Brain microvascular endothelial cell (primary cell): ENCODE measurements around the gene ASB10.

Experiments used
- DNase-seq: peaks from one replicate; pipeline ENCODE4 v3.0.0-alpha.2; 2020
- H3K27ac ChIP-seq: fragments of 250-450 bp; sonication (Bioruptor Pico); 2 replicates; pipeline ENCODE4 v1.5.1; 2020; ENCODE audit warnings: mild to moderate bottlenecking, moderate library complexity
- H3K27me3 ChIP-seq: fragments of 250-450 bp; sonication (Bioruptor Pico); replicated peaks from 2 replicates; pipeline ENCODE4 v1.5.1; 2020; ENCODE audit warnings: mild to moderate bottlenecking
- H3K36me3 ChIP-seq: fragments of 250-450 bp; sonication (Bioruptor Pico); replicated peaks from 2 replicates; pipeline ENCODE4 v1.5.1; 2020; ENCODE audit warnings: mild to moderate bottlenecking
- H3K4me3 ChIP-seq: 2 replicates; pipeline ENCODE4 v1.5.1; 2011; ENCODE audit warnings: low read depth, mild to moderate bottlenecking, control low read depth, low read length, moderate library complexity
- CTCF ChIP-seq: IDR thresholded peaks from 2 replicates; pipeline ENCODE4 v1.5.1; 2011; ENCODE audit warnings: low read depth, mild to moderate bottlenecking, moderate library complexity, low read length, control low read depth, inconsistent platforms; ENCODE audit errors: missing control alignments
- in situ Hi-C: cut with HindIII; loops from 2 replicates; pipeline ENCODE4 v1.10.0; 2017; ENCODE audit warnings: low sequenced_read_pairs, low pct_ligation_motif_present

ASB10 gene

GRCh38 chr7:151168003-151168786 is 18.9 kb downstream of the ASB10 start:
- TF ChIP-seq CTCF, result peak; percentile 59
- Histone ChIP-seq H3K4me3 (peak overlapping the region; percentile 32), H3K36me3 (no peaks in the 10 kb centered on the region), H3K27me3 (peaks cover 59% of the 10 kb centered on the region), H3K27ac (no peak overlapping the region)
- in situ Hi-C loops, result no loop called here
- DNase-seq, result no peak

GRCh38 chr7:151167197-151167961 is 19.7 kb downstream of the ASB10 start, which contains the start of gene GBX1:
TSS of gene GBX1 (minus strand) at chr7:151167694. CDS start at chr7:151167548, 146 bp downstream.
- TF ChIP-seq CTCF, result no peak
- in situ Hi-C loops, result no loop called here
- H3K27me3 ChIP-seq, result peaks cover 59% of the 10 kb centered on the region
- no peak within 1 kb of the TSS for H3K27ac ChIP-seq
- peak within 1 kb of the TSS; percentile 32 for H3K4me3 ChIP-seq
- no peak for DNase-seq
- H3K36me3 ChIP-seq, result no peaks in the 10 kb centered on the region

GRCh38 chr7:151166629-151167196 is 20.3 kb downstream of the ASB10 start:
- Histone ChIP-seq H3K36me3 (no peaks in the 10 kb centered on the region), H3K27me3 (peaks cover 61% of the 10 kb centered on the region), H3K4me3 (no peak overlapping the region), H3K27ac (no peak overlapping the region)
- in situ Hi-C loops, result no loop called here
- TF ChIP-seq CTCF, result peak; percentile 1
- no peak for DNase-seq

GRCh38 chr7:151161757-151162156 is 25.3 kb downstream of the ASB10 start:
- in situ Hi-C loops, result no loop called here
- no peak overlapping the region for H3K4me3 ChIP-seq
- TF ChIP-seq CTCF, result no peak
- H3K36me3 ChIP-seq, result no peaks in the 10 kb centered on the region
- DNase-seq, result no peak
- H3K27me3 ChIP-seq, result peaks cover 36% of the 10 kb centered on the region
- no peak overlapping the region for H3K27ac ChIP-seq

GRCh38 chr7:151157645-151158329 is 29.3 kb downstream of the ASB10 start:
- no peaks in the 10 kb centered on the region for H3K36me3 ChIP-seq
- no peak overlapping the region for H3K4me3 ChIP-seq
- TF ChIP-seq CTCF, result no peak
- peaks cover 14% of the 10 kb centered on the region for H3K27me3 ChIP-seq
- in situ Hi-C loops, result no loop called here
- no peak overlapping the region for H3K27ac ChIP-seq
- peak; percentile 12 for DNase-seq
